K562 (cell line): Measurements from ENCODE around the gene KISS1R. TPM values are rescaled to one million over a fixed set of nuclear protein-coding genes. Genes with fewer than 3 reads are reported as not detected.

Source experiments
- ATAC-seq: fragments of 200-7000 bp; cut with Tn5 transposase; 3 replicates; pipeline ENCODE4 v1.9.1; 2020; ENCODE audit warnings: moderate library complexity
- BruUV-seq: library from RNA; stranded (reverse); fragments of 400-500 nt; replicated peaks from 2 replicates; lab custom pipeline; 2021; lab: Mats Ljungman, UMichigan
- CTCF ChIA-PET: fragments of 300-600 bp; formaldehyde crosslinking; extraction: SDS; loops from one replicate; lab custom pipeline; 2021; ENCODE audit warnings: low intra/inter-chr PET ratio; lab: Yijun Ruan, JAX
- POLR2A ChIA-PET: fragments of 300-600, 350-650 bp; sonication (Branson Sonifier 250); formaldehyde crosslinking; extraction: SDS; loops from one replicate; lab custom pipeline; 2021; ENCODE audit warnings: antibody characterized with exemption, inconsistent platforms; lab: Yijun Ruan, JAX
- DNase-seq, 4 experiments: peaks; one replicate each; pipeline versions ENCODE4 v3.0.0 to v3.0.0-alpha.2; 2011 to 2018; ENCODE audit warnings: low spot score in 3 of 4, mixed read lengths in 3 of 4; ENCODE audit errors: extremely low read depth in 1 of 4
- FAIRE-seq: peaks from 2 replicates; lab custom pipeline; 2011; peaks lifted over from hg19 to GRCh38; lab: Jason Lieb, UNC
- H2AFZ ChIP-seq: 2 replicates; pipeline ENCODE4 v1.6.0; 2011; ENCODE audit warnings: low read depth, low read length, control low read depth, inconsistent platforms
- H3K27ac ChIP-seq: fragments of 200-600 bp; 3 replicates; pipeline ENCODE4 v1.8.0; 2011; ENCODE audit warnings: low read depth, mild to moderate bottlenecking, control low read depth, inconsistent platforms, low read length, moderate library complexity, mixed read lengths; ENCODE audit errors: extremely low read depth
- H3K27me3 ChIP-seq, 2 experiments: fragments of 300-600 bp in 1 of 2; 2 replicates in 1 of 2; 3 replicates in 1 of 2; pipeline versions ENCODE4 v1.6.0 to v1.8.0; 2011; ENCODE audit warnings: inconsistent platforms in 2 of 2, low read length in 2 of 2, mild to moderate bottlenecking in 1 of 2, mixed read lengths in 1 of 2, moderate library complexity in 1 of 2; ENCODE audit not compliant: control insufficient read depth in 2 of 2, insufficient read depth in 2 of 2
- H3K36me3 ChIP-seq: fragments of 300-600 bp; 3 replicates; pipeline ENCODE4 v1.8.0; 2011; ENCODE audit warnings: mild to moderate bottlenecking, low read length, inconsistent platforms; ENCODE audit not compliant: control insufficient read depth, insufficient read depth
- H3K4me1 ChIP-seq, 2 experiments: fragments of 200-600 bp in 1 of 2; replicated peaks in 1 of 2; 2 replicates in 1 of 2; 3 replicates in 1 of 2; pipeline versions ENCODE4 v1.5.1 to v1.8.0; 2011; ENCODE audit warnings: inconsistent platforms in 2 of 2, low read length in 2 of 2, mild to moderate bottlenecking in 1 of 2, mixed read lengths in 1 of 2, moderate library complexity in 1 of 2; ENCODE audit not compliant: control insufficient read depth in 2 of 2, insufficient read depth in 2 of 2
- H3K4me2 ChIP-seq: 2 replicates; pipeline ENCODE4 v1.6.1; 2011; ENCODE audit warnings: low read length, control low read depth, inconsistent platforms, mixed read lengths; ENCODE audit not compliant: insufficient read depth
- H3K4me3 ChIP-seq: fragments of 200-600 bp; sonication (generic), shearing (Covaris generic); 2 replicates; pipeline ENCODE4 v1.5.1; 2016; ENCODE audit warnings: control low read depth, inconsistent platforms
- H3K79me2 ChIP-seq: fragments of 200-600 bp; 3 replicates; pipeline ENCODE4 v1.8.0; 2011; ENCODE audit warnings: low read length, inconsistent platforms; ENCODE audit not compliant: control insufficient read depth, insufficient read depth
- H3K9ac ChIP-seq, 2 experiments: 2 replicates each; pipeline versions ENCODE4 v1.6.0 to v1.6.1; 2011; ENCODE audit warnings: low read depth in 2 of 2, low read length in 2 of 2, control low read depth in 1 of 2, inconsistent platforms in 1 of 2, mild to moderate bottlenecking in 1 of 2, mixed read lengths in 1 of 2; ENCODE audit not compliant: insufficient read depth in 1 of 2
- H3K9me1 ChIP-seq: one replicate; pipeline ENCODE4 v1.6.0; 2011; ENCODE audit warnings: inconsistent platforms, mild to moderate bottlenecking, low read length, moderate library complexity; ENCODE audit not compliant: control insufficient read depth, insufficient read depth
- H3K9me3 ChIP-seq: replicated peaks from 2 replicates; pipeline ENCODE4 v1.5.1; 2011; ENCODE audit warnings: low read depth, low read length, inconsistent platforms; ENCODE audit not compliant: control insufficient read depth, insufficient read depth
- H4K20me1 ChIP-seq: replicated peaks from 2 replicates; pipeline ENCODE4 v1.6.1; 2011; ENCODE audit warnings: low read length, inconsistent platforms, mixed read lengths; ENCODE audit not compliant: control insufficient read depth, insufficient read depth
- CHD4 ChIP-seq: fragments of 200-600 bp; sonication (generic); IDR thresholded peaks from 3 replicates; pipeline ENCODE4 v1.6.1; 2012; ENCODE audit warnings: low read depth, mild to moderate bottlenecking, mixed read lengths, low read length, inconsistent platforms; ENCODE audit not compliant: insufficient read depth, insufficient replicate concordance, poor library complexity, severe bottlenecking
- GATAD2B ChIP-seq: fragments of 450-650 bp; IDR thresholded peaks from 2 replicates; pipeline ENCODE4 v1.6.1; 2017; ENCODE audit warnings: mild to moderate bottlenecking, borderline replicate concordance
- ILF3 ChIP-seq: fragments of 450-650 bp; IDR thresholded peaks from 2 replicates; pipeline ENCODE4 v1.6.1; 2018; ENCODE audit warnings: antibody characterized with exemption, mild to moderate bottlenecking, moderate library complexity, borderline replicate concordance
- ILK ChIP-seq: fragments of 450-650 bp; IDR thresholded peaks from 2 replicates; pipeline ENCODE4 v1.6.1; 2016; ENCODE audit warnings: missing genetic modification characterization, low read depth, mild to moderate bottlenecking, missing compliant biosample characterization, moderate library complexity, borderline replicate concordance
- MAFG ChIP-seq: fragments of 450-650 bp; conservative IDR thresholded peaks from 2 replicates; pipeline ENCODE4 v1.6.1; 2016; ENCODE audit warnings: missing genetic modification characterization, missing compliant biosample characterization
- POLR2B ChIP-seq: fragments of 450-650 bp; IDR thresholded peaks from 2 replicates; pipeline ENCODE4 v1.6.1; 2018; ENCODE audit warnings: low read depth; ENCODE audit not compliant: partially characterized antibody
- RB1 ChIP-seq: fragments of 450-650 bp; IDR thresholded peaks from 2 replicates; pipeline ENCODE4 v1.6.1; 2017; ENCODE audit warnings: low read depth, mild to moderate bottlenecking
- RBM22 ChIP-seq: fragments of 200-400 bp; formaldehyde crosslinking; IDR thresholded peaks from 2 replicates; pipeline ENCODE4 v1.6.1; 2018; ENCODE audit warnings: low read length, low read depth; ENCODE audit not compliant: poor library complexity, severe bottlenecking
- RCOR1 ChIP-seq, 2 experiments: IDR thresholded peaks; 2 replicates each; pipeline ENCODE4 v1.6.1; 2012; ENCODE audit warnings: low read depth in 2 of 2, low read length in 2 of 2, borderline replicate concordance in 1 of 2, improper control_type of control experiment in 1 of 2
- SMARCC2 ChIP-seq: fragments of 450-650 bp; IDR thresholded peaks from 2 replicates; pipeline ENCODE4 v1.6.1; 2017; ENCODE audit warnings: antibody characterized with exemption, moderate library complexity, mild to moderate bottlenecking, low read depth
- SMC3 ChIP-seq: conservative IDR thresholded peaks from 2 replicates; pipeline ENCODE4 v1.6.1; 2011; ENCODE audit warnings: low read depth, low read length, improper control_type of control experiment; ENCODE audit not compliant: insufficient read depth
- TCF3 ChIP-seq: sonication (generic); formaldehyde crosslinking; IDR thresholded peaks from 2 replicates; pipeline ENCODE4 v1.4.0; 2020; ENCODE audit warnings: mild to moderate bottlenecking, missing genetic modification reagents
- WGBS: fragments of 100-300 bp; shearing (Covaris generic); methylation state at CpG from one replicate; pipeline ENCODE4 v1.1.6; 2016; ENCODE audit warnings: low coverage, mixed read lengths; ENCODE audit not compliant: insufficient coverage; ENCODE audit errors: missing lambda C conversion rate; 5-methylcytosine and 5-hydroxymethylcytosine counted together
- in situ Hi-C: fragments of 300-500 bp; cut with MboI; formaldehyde crosslinking; loops from 4 replicates; pipeline ENCODE4 v1.15.0; 2018; ENCODE audit warnings: inconsistent platforms, mixed read lengths
- intact Hi-C: fragments of 100-400 bp; cut with micrococcal nuclease; formaldehyde crosslinking; loops from 2 replicates; pipeline ENCODE4 v1.14.2; 2022
- polyA plus RNA-seq, 8 experiments: library from polyadenylated mRNA; depleted of rRNA in 4 of 8; stranded (reverse) in 5 of 8; unstranded in 3 of 8; fragments of >200 nt; fragmentation: Nextera tagmentation in 2 of 8; fragmentation: Illumina TruSeq in 1 of 8; extraction: Ambion mirVana in 2 of 8; extraction: Trizol in 1 of 8; gene quantifications; 2 replicates each; pipeline versions ENCODE4 v1.2.1 to v1.2.3, GENCODE V29; 2011 to 2014; ENCODE audit warnings: inconsistent platforms in 1 of 8, missing spikeins in 1 of 8
- total RNA-seq, 7 experiments: library from RNA; depleted of rRNA in 6 of 7; stranded (reverse); fragments of >200 nt in 6 of 7; fragmentation: Illumina TruSeq in 2 of 7; extraction: Trizol in 2 of 7; gene quantifications; 2 replicates each; pipeline versions ENCODE4 v1.2.1 to v1.2.3, GENCODE V29; 2011 to 2021; ENCODE audit warnings: low replicate concordance in 1 of 7
- TF ChIP-seq, protein P1 (sequence below): sonication (generic); formaldehyde crosslinking; IDR thresholded peaks from 2 replicates; pipeline ENCODE4 v1.8.1; 2023; ENCODE audit warnings: mild to moderate bottlenecking, missing genetic modification reagents
- TF ChIP-seq, protein P2 (sequence below), 2 experiments: fragments of 450-650 bp; IDR thresholded peaks; 2 replicates each; pipeline ENCODE4 v1.6.1; 2018; ENCODE audit warnings: mild to moderate bottlenecking in 2 of 2, low read depth in 1 of 2; ENCODE audit not compliant: partially characterized antibody in 2 of 2

KISS1R gene
- total and polyA plus RNA-seq, 9 of the 15 experiments (the other 6 are each of a cell fraction or from before 2014, with no cell fraction given), result 0.37 to 39.4 (median 2.0) TPM

DNA sequence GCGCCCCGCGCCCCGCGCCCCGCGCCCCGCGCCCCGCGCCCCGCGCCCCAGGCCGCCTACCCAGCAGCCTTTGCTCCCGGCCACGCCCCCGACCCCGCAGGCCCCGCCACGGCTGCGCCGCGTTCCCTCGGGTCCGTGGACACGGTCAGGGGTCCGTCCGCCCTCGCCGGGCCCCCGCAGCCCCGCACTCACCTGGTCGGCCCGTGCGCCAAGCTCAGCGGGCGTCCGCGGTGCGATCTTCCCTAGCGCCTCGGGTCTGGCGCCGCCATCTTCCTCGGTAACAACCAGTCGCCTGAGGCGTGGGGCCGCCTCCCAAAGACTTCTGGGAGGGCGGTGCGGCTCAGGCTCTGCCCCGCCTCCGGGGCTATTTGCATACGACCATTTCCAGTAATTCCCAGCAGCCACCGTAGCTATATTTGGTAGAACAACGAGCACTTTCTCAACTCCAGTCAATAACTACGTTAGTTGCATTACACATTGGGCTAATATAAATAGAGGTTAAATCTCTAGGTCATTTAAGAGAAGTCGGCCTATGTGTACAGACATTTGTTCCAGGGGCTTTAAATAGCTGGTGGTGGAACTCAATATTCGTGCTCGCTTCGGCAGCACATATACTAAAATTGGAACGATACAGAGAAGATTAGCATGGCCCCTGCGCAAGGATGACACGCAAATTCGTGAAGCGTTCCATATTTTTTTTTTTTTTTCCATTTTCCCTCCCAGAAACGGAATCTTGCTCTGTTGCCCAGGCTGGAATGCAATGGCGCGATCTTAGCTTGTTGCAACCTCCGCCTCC is 24.0 kb upstream of the KISS1R start, which contains the start of the genes MED16 and RNU6-9:
MED16 (minus strand) TSS at position 294 of the 796 bp plus-strand sequence. CDS start 2,056 bp downstream, outside the sequence.
RNU6-9 (plus strand) TSS at position 591 of the 796 bp plus-strand sequence.
- H3K9ac ChIP-seq, result peak within 1 kb of the TSS; percentile 92 to 95
- peak within 1 kb of the TSS; percentile 79 for H3K4me3 ChIP-seq
- peak; percentile 91 for ATAC-seq
- DNase-seq, result peak; percentile 87 to 95 (median 91)
- in situ Hi-C loops (no loop called here), intact Hi-C loops (loop anchor here (2.0 kb wide), 1 partner anchor 14 kb away; no protein-coding TSS in a partner anchor)
- ChIA-PET CTCF (interaction anchor here (1.3 kb wide), 1 partner anchor 25 kb away, joined by 3 read pairs; no protein-coding TSS in a partner anchor), POLR2A (interaction anchor here (0.6 to 2.9 kb wide), 8 partner anchors 10 to 376 kb away, joined by 3 to 15 read pairs (median 4); partner anchors contain the start of genes CIRBP and PRTN3)
- peak; percentile 95 for FAIRE-seq
- 0% methylated on average over 42 of the region's 69 CpGs for WGBS
- TSS peak; percentile 98 for BruUV-seq
- H3K27ac ChIP-seq, result peak within 1 kb of the TSS; percentile 100
- no peaks in the 10 kb centered on the region for H3K27me3 ChIP-seq
- peaks cover 34% of the 10 kb centered on the region for H3K79me2 ChIP-seq
- peaks cover 40% of the 10 kb centered on the region; the same call in 2 of the 3 replicates for H3K36me3 ChIP-seq
- no peaks in the 10 kb centered on the region for H3K9me3 ChIP-seq
- no peaks in the 10 kb centered on the region for H3K9me1 ChIP-seq
- H3K4me1 ChIP-seq, result peaks cover 9 to 68% of the 10 kb centered on the region in 2 experiments; a peak in 4 of 5 replicates
- H3K4me2 ChIP-seq, result peak within 1 kb of the TSS; percentile 83
- H2AFZ ChIP-seq, result peak within 1 kb of the TSS; percentile 95
- peaks cover 6% of the 10 kb centered on the region for H4K20me1 ChIP-seq
- TF ChIP-seq, protein P1, sequence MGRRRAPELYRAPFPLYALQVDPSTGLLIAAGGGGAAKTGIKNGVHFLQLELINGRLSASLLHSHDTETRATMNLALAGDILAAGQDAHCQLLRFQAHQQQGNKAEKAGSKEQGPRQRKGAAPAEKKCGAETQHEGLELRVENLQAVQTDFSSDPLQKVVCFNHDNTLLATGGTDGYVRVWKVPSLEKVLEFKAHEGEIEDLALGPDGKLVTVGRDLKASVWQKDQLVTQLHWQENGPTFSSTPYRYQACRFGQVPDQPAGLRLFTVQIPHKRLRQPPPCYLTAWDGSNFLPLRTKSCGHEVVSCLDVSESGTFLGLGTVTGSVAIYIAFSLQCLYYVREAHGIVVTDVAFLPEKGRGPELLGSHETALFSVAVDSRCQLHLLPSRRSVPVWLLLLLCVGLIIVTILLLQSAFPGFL (CRISPR knock-in tag), result 0 out of 2 replicates have a peak, but pooled peaks have one; percentile 74
- 0 out of 2 replicates have a peak, but pooled peaks have one; percentile 5 for TF ChIP-seq TCF3 (CRISPR knock-in tag)
- TF ChIP-seq SMARCC2, result no peak
- TF ChIP-seq ILF3, result peak; percentile 77; the same call in 1 of the 2 replicates
- TF ChIP-seq ILK (tag), result no peak
- peak; percentile 83; the same call in 1 of the 2 replicates for TF ChIP-seq RB1
- TF ChIP-seq SMC3, result 0 out of 2 replicates have a peak, but pooled peaks have one; percentile 9
- TF ChIP-seq, protein P2, sequence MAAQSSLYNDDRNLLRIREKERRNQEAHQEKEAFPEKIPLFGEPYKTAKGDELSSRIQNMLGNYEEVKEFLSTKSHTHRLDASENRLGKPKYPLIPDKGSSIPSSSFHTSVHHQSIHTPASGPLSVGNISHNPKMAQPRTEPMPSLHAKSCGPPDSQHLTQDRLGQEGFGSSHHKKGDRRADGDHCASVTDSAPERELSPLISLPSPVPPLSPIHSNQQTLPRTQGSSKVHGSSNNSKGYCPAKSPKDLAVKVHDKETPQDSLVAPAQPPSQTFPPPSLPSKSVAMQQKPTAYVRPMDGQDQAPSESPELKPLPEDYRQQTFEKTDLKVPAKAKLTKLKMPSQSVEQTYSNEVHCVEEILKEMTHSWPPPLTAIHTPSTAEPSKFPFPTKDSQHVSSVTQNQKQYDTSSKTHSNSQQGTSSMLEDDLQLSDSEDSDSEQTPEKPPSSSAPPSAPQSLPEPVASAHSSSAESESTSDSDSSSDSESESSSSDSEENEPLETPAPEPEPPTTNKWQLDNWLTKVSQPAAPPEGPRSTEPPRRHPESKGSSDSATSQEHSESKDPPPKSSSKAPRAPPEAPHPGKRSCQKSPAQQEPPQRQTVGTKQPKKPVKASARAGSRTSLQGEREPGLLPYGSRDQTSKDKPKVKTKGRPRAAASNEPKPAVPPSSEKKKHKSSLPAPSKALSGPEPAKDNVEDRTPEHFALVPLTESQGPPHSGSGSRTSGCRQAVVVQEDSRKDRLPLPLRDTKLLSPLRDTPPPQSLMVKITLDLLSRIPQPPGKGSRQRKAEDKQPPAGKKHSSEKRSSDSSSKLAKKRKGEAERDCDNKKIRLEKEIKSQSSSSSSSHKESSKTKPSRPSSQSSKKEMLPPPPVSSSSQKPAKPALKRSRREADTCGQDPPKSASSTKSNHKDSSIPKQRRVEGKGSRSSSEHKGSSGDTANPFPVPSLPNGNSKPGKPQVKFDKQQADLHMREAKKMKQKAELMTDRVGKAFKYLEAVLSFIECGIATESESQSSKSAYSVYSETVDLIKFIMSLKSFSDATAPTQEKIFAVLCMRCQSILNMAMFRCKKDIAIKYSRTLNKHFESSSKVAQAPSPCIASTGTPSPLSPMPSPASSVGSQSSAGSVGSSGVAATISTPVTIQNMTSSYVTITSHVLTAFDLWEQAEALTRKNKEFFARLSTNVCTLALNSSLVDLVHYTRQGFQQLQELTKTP (IDR thresholded peaks at IDR 0.05; ENCODE audit: low read depth in 1 of 2, partially characterized antibody in 2 of 2), result peak; percentile 59 to 91
- peak; percentile 65; the same call in 1 of the 2 replicates for TF ChIP-seq MAFG (tag)
- TF ChIP-seq RBM22, result no peak
- no peak for TF ChIP-seq CHD4
- peak; percentile 59 for TF ChIP-seq GATAD2B
- TF ChIP-seq POLR2B, result peak; percentile 27
- peak in 1 of 2 experiments; percentile 31; a peak in 1 of 4 replicates for TF ChIP-seq RCOR1 (IDR thresholded peaks at IDR 0.05; ENCODE audit: borderline replicate concordance in 1 of 2, low read depth in 2 of 2, low read length in 2 of 2)
